GM10847 (cell line): ENCODE measurements around the gene KRT222.

Source experiments
- POLR2A ChIP-seq: IDR thresholded peaks from 2 replicates; pipeline ENCODE4 v1.6.1; 2011; ENCODE audit not compliant: insufficient read length; ENCODE audit errors: extremely low read depth

The KRT222 gene

DNA sequence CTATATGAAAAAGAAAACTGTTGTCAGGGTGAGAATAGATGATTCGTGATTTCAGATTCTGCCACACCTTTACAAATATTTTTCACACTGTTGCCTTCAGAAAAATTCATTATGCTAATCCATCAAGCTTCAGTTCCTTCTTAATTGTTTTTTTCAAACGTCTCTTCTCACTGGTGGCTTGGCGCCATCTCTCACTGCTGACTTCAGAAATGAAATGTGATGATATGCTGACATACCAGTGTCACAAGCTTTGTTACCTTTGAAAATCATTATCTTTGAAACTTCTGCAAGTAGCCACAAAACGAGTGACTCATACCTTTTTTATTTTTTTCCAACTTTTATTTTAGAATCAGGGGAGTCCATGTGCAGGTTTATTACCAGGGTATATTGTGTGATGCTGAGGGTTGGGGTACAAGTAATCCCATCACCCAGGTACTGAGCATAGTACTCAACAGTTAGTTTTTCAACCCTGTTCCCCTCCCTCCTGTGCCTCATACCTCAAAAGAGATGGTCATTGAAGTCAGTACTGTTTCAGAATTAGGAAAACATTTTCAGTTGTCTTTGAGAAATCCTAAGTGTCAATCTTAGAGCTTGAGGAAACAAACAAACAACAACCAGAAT is 14.0 kb upstream of the KRT222 start:
- TF ChIP-seq POLR2A = no peak

DNA sequence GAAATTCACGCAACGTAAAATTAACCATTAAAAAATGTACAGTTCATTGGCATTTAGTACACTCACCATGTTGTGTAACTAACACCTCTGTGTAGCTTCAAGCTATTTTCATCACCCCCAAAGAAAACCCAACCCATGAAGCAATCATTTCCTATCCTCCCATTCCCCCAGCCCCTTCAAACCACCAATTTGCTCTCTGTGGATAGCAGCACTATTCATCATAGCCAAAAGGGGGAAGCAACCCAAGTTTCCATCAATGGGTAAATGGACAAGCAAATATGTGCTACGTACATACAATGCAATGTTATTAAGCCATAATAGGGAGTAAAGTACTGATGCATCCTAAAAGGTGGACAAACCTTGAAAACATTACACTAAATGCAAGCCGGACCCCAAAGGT is 10.9 kb upstream of the KRT222 start:
- TF ChIP-seq POLR2A = no peak

GRCh38 chr17:40672654-40673053 is 7.7 kb upstream of the KRT222 start:
- TF ChIP-seq POLR2A = no peak

DNA sequence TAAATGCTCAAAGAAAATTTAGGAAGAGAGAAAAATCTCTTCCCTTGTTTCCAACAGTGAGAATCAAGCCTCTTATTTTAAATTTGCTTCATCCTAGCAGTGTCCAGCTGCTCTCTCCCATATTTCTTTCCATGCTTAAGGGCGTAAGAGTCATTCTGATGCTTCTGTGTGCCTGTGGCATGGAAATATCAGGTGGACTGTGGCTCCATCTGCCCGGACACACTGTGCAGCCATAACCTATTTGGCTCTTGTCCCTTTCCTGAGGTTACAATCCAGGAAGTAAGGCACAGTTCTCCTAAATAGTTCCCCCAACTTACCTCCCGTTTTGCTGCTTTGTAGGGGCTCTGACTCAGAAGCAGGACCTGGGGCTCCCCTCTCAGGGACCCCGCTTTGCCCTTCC is 6.3 kb upstream of the KRT222 start:
- no peak for TF ChIP-seq POLR2A

GRCh38 chr17:40666331-40666730 is 1.4 kb upstream of the KRT222 start:
- no peak for TF ChIP-seq POLR2A

GRCh38 chr17:40663252-40663651 is 1.7 kb downstream of the KRT222 start:
- no peak for TF ChIP-seq POLR2A

GRCh38 chr17:40659911-40660310 is 5.1 kb downstream of the KRT222 start:
- TF ChIP-seq POLR2A = no peak

DNA sequence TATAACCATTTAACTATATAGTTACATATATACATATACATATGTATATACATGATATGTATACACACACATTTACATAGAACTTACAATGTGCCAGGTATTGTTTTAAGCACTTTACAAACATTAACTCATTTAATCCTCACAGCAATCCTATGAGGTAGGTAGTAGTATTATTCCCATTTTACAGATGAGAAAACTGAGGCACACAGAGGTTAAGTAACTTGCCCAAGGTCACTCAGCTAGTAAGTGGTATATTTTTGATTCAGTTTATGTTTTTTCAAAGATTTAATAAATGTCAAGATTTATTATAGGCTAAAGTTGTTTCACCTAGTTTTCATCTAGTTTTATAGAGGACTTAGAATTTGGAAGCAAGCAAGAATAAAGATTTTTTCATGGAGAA is 6.6 kb downstream of the KRT222 start:
- TF ChIP-seq POLR2A = no peak

GRCh38 chr17:40651939-40652338 is 13.0 kb downstream of the KRT222 start:
- no peak for TF ChIP-seq POLR2A

GRCh38 chr17:40648384-40648968 is 16.5 kb downstream of the KRT222 start:
- no peak for TF ChIP-seq POLR2A

- peak; percentile 54 for TF ChIP-seq POLR2A
Observed at GRCh38 chr17:40647624-40648383, 17.2 kb downstream of the KRT222 start, which contains the start of gene SMARCE1. SMARCE1 (minus strand) TSS chr17:40647818; CDS start chr17:40645802, 2,016 bp downstream.

GRCh38 chr17:40646791-40647623 is 18.0 kb downstream of the KRT222 start:
- no peak for TF ChIP-seq POLR2A

DNA sequence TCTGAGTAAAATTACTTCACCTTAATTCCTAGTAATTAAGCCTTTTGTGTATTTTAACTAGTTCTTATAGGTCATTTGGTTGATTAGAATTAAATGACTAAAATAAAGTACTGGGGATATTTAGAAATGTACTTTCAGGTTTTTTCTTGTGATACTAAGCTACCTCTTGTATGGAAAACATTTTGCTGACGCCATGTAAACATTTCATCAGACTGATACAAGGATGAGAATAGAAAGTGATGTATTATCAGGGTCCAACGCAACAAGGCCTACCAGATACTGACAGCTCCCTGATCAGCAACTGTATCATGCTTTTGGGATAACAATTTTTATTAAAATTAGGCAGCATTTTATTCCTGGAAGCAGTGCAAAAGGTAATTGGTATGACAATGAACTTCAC is 19.0 kb downstream of the KRT222 start:
- TF ChIP-seq POLR2A = no peak

GRCh38 chr17:40645291-40645690 is 19.7 kb downstream of the KRT222 start:
- no peak for TF ChIP-seq POLR2A

DNA sequence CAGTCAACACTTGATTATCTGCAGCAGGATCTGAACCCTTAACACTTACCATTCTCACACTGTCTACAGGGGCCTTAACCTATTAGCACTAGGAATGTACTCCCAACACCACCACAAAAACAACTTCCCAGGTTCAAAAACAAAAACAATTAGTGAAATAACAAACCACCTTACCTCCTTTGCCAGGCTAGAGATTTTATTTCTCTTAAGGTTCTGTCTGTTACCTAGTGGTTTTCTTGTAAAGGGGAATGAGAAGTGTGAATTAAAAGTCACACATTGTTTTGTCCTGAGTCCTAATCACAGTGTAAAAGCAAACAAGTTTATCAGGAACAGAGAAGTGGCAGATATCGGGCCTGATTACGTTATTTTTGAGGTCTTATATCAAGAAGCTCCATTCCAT is 27.0 kb downstream of the KRT222 start:
- TF ChIP-seq POLR2A = no peak

- no peak for TF ChIP-seq POLR2A
Observed at GRCh38 chr17:40633871-40634270, 31.1 kb downstream of the KRT222 start.

DNA sequence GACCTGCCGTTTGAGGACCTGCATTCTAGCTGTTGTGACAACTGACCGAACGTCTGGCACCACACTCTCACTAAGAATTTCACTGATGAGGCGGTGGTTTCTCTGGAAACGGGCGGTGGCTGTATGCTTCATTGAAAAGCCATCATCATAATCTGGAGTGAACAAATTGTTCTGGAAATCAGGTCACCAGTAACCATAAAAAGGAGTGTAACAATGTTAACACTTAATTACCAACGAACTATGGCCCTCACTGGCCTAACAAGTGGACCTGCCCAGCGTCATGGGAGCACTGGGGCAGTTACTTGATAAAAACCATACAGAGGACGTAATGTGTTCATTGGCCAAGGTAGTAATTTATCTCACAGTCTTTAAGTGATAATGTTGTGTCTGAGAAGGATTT is 32.8 kb downstream of the KRT222 start:
- TF ChIP-seq POLR2A = no peak
